BLaER1 (cell line): ENCODE measurements around the gene NRAS.

Experiments
- H3K27ac ChIP-seq: shearing (Covaris generic); formaldehyde crosslinking; 2 replicates; pipeline ENCODE4 v1.8.1; 2022
- H3K27me3 ChIP-seq: shearing (Covaris generic); formaldehyde crosslinking; 2 replicates; pipeline ENCODE4 v1.8.1; 2022
- H3K36me3 ChIP-seq: shearing (Covaris generic); formaldehyde crosslinking; 2 replicates; pipeline ENCODE4 v1.8.1; 2022
- H3K4me1 ChIP-seq: shearing (Covaris generic); formaldehyde crosslinking; 2 replicates; pipeline ENCODE4 v1.8.1; 2022
- H3K4me2 ChIP-seq: shearing (Covaris generic); formaldehyde crosslinking; 2 replicates; pipeline ENCODE4 v1.8.1; 2022
- H3K4me3 ChIP-seq: shearing (Covaris generic); formaldehyde crosslinking; 2 replicates; pipeline ENCODE4 v1.8.1; 2022
- H3K9ac ChIP-seq: shearing (Covaris generic); formaldehyde crosslinking; 2 replicates; pipeline ENCODE4 v1.8.1; 2022
- H3K9me3 ChIP-seq: shearing (Covaris generic); formaldehyde crosslinking; 2 replicates; pipeline ENCODE4 v1.8.1; 2022
- H4K20me1 ChIP-seq: shearing (Covaris generic); formaldehyde crosslinking; 2 replicates; pipeline ENCODE4 v1.8.1; 2022
- Cebpa-rat ChIP-seq: shearing (Covaris generic); IDR thresholded peaks from 2 replicates; pipeline ENCODE4 v1.8.1; 2022

The NRAS gene

GRCh38 chr1:114753143-114753542, 36.6 kb upstream of the NRAS start:
- Histone ChIP-seq H3K4me2 (no peak overlapping the region), H3K9ac (no peak overlapping the region), H3K27me3 (no peaks in the 10 kb centered on the region), H4K20me1 (peaks cover 91% of the 10 kb centered on the region), H3K36me3 (peaks cover 40% of the 10 kb centered on the region), H3K4me3 (no peak overlapping the region), H3K9me3 (no peaks in the 10 kb centered on the region), H3K4me1 (peaks cover 58% of the 10 kb centered on the region), H3K27ac (no peak overlapping the region)
- TF ChIP-seq Cebpa-rat: no peak

- peaks cover 49% of the 10 kb centered on the region for H3K4me1 ChIP-seq
These were observed 34.2 kb upstream of the NRAS start for GRCh38 chr1:114750780-114751179.

GRCh38 chr1:114749835-114750234, 33.3 kb upstream of the NRAS start:
- Histone ChIP-seq H4K20me1 (peaks cover 100% of the 10 kb centered on the region), H3K4me3 (no peak overlapping the region), H3K36me3 (peaks cover 70% of the 10 kb centered on the region), H3K9me3 (no peaks in the 10 kb centered on the region), H3K27ac (no peak overlapping the region), H3K27me3 (no peaks in the 10 kb centered on the region), H3K9ac (no peak overlapping the region), H3K4me1 (peaks cover 40% of the 10 kb centered on the region), H3K4me2 (no peak overlapping the region)
- no peak for TF ChIP-seq Cebpa-rat

More at GRCh38 chr1:114750780-114751179, 34.2 kb upstream of the NRAS start:
- Histone ChIP-seq H3K36me3 (peaks cover 63% of the 10 kb centered on the region), H3K9me3 (no peaks in the 10 kb centered on the region), H3K4me3 (no peak overlapping the region), H3K27me3 (no peaks in the 10 kb centered on the region), H4K20me1 (peaks cover 100% of the 10 kb centered on the region), H3K27ac (no peak overlapping the region), H3K9ac (no peak overlapping the region), H3K4me2 (no peak overlapping the region)
- no peak for TF ChIP-seq Cebpa-rat

- no peak for TF ChIP-seq Cebpa-rat
- no peaks in the 10 kb centered on the region for H3K27me3 ChIP-seq
- H3K9me3 ChIP-seq: no peaks in the 10 kb centered on the region
- no peak overlapping the region for H3K4me3 ChIP-seq
- no peak overlapping the region for H3K4me2 ChIP-seq
- no peak overlapping the region for H3K27ac ChIP-seq
- peaks cover 87% of the 10 kb centered on the region for H3K36me3 ChIP-seq
- no peak overlapping the region for H3K9ac ChIP-seq
- peaks cover 100% of the 10 kb centered on the region for H4K20me1 ChIP-seq
- peaks cover 10% of the 10 kb centered on the region; the same call in 1 of the 2 replicates for H3K4me1 ChIP-seq
These were observed 30.0 kb upstream of the NRAS start for GRCh38 chr1:114746450-114747121.

GRCh38 chr1:114745291-114745690, 28.7 kb upstream of the NRAS start:
- peaks cover 88% of the 10 kb centered on the region for H3K36me3 ChIP-seq
- no peak overlapping the region for H3K4me2 ChIP-seq
- TF ChIP-seq Cebpa-rat: no peak

GRCh38 chr1:114741963-114742746, 25.6 kb upstream of the NRAS start:
- Histone ChIP-seq H3K4me3 (no peak overlapping the region), H4K20me1 (peaks cover 100% of the 10 kb centered on the region), H3K27me3 (no peaks in the 10 kb centered on the region), H3K9ac (no peak overlapping the region), H3K4me1 (no peaks in the 10 kb centered on the region), H3K4me2 (no peak overlapping the region), H3K36me3 (peaks cover 87% of the 10 kb centered on the region), H3K9me3 (no peaks in the 10 kb centered on the region), H3K27ac (no peak overlapping the region)
- no peak for TF ChIP-seq Cebpa-rat

More at GRCh38 chr1:114745291-114745690, 28.7 kb upstream of the NRAS start:
- no peaks in the 10 kb centered on the region for H3K4me1 ChIP-seq
- no peaks in the 10 kb centered on the region for H3K27me3 ChIP-seq
- no peak overlapping the region for H3K4me3 ChIP-seq
- H3K9me3 ChIP-seq: no peaks in the 10 kb centered on the region
- peaks cover 100% of the 10 kb centered on the region for H4K20me1 ChIP-seq
- no peak overlapping the region for H3K9ac ChIP-seq
- H3K27ac ChIP-seq: no peak overlapping the region

GRCh38 chr1:114740331-114740730, 23.8 kb upstream of the NRAS start:
- H3K4me1 ChIP-seq: no peaks in the 10 kb centered on the region
- H4K20me1 ChIP-seq: peaks cover 97% of the 10 kb centered on the region
- no peak overlapping the region for H3K27ac ChIP-seq
- H3K4me3 ChIP-seq: no peak overlapping the region
- H3K4me2 ChIP-seq: no peak overlapping the region
- peaks cover 88% of the 10 kb centered on the region for H3K36me3 ChIP-seq
- H3K9me3 ChIP-seq: no peaks in the 10 kb centered on the region
- H3K27me3 ChIP-seq: no peaks in the 10 kb centered on the region
- H3K9ac ChIP-seq: no peak overlapping the region
- TF ChIP-seq Cebpa-rat: no peak

- no peaks in the 10 kb centered on the region for H3K4me1 ChIP-seq
- no peak for TF ChIP-seq Cebpa-rat
- peaks cover 93% of the 10 kb centered on the region for H3K36me3 ChIP-seq
- H3K4me3 ChIP-seq: no peak overlapping the region
- no peaks in the 10 kb centered on the region for H3K27me3 ChIP-seq
- H3K27ac ChIP-seq: no peak overlapping the region
- H3K4me2 ChIP-seq: no peak overlapping the region
- H3K9me3 ChIP-seq: no peaks in the 10 kb centered on the region
- peaks cover 92% of the 10 kb centered on the region for H4K20me1 ChIP-seq
- H3K9ac ChIP-seq: no peak overlapping the region
These were observed 20.8 kb upstream of the NRAS start for GRCh38 chr1:114737314-114737849.

GRCh38 chr1:114735479-114735878, 18.9 kb upstream of the NRAS start:
- Histone ChIP-seq H3K4me3 (no peak overlapping the region), H3K27ac (no peak overlapping the region), H3K4me1 (no peaks in the 10 kb centered on the region), H3K27me3 (no peaks in the 10 kb centered on the region), H4K20me1 (peaks cover 89% of the 10 kb centered on the region), H3K9ac (no peak overlapping the region), H3K9me3 (no peaks in the 10 kb centered on the region), H3K36me3 (peaks cover 97% of the 10 kb centered on the region), H3K4me2 (no peak overlapping the region)
- TF ChIP-seq Cebpa-rat: no peak

GRCh38 chr1:114729782-114730181, 13.2 kb upstream of the NRAS start:
- Histone ChIP-seq H3K9ac (no peak overlapping the region), H3K9me3 (no peaks in the 10 kb centered on the region), H3K36me3 (peaks cover 100% of the 10 kb centered on the region), H3K27ac (no peak overlapping the region), H3K27me3 (no peaks in the 10 kb centered on the region), H3K4me2 (no peak overlapping the region), H3K4me1 (no peaks in the 10 kb centered on the region), H3K4me3 (no peak overlapping the region), H4K20me1 (peaks cover 92% of the 10 kb centered on the region)
- no peak for TF ChIP-seq Cebpa-rat
